Measurements from ENCODE around the gene KCNAB1.

- TF ChIP-seq CTCF (conservative IDR thresholded peaks at IDR 0.05; ENCODE audit: low read length) (no peak), EZH2phosphoT487 (IDR thresholded peaks at IDR 0.05; ENCODE audit: borderline replicate concordance) (no peak)
Observed at GRCh38 chr3:156102267-156102931, 18.0 kb upstream of the KCNAB1 start.

Measured in Loucy (cell line).